NB4 (cell line): Measurements from ENCODE around the gene BOK.

ENCODE experiments used
- POLR2A ChIP-seq: IDR thresholded peaks from 2 replicates; pipeline ENCODE4 v1.6.1; 2011; ENCODE audit warnings: mild to moderate bottlenecking; ENCODE audit not compliant: insufficient read length; ENCODE audit errors: extremely low read depth
- TF ChIP-seq, protein P1 (sequence below): IDR thresholded peaks from 2 replicates; pipeline ENCODE4 v1.6.1; 2011; ENCODE audit warnings: low read depth, low read length

DNA sequence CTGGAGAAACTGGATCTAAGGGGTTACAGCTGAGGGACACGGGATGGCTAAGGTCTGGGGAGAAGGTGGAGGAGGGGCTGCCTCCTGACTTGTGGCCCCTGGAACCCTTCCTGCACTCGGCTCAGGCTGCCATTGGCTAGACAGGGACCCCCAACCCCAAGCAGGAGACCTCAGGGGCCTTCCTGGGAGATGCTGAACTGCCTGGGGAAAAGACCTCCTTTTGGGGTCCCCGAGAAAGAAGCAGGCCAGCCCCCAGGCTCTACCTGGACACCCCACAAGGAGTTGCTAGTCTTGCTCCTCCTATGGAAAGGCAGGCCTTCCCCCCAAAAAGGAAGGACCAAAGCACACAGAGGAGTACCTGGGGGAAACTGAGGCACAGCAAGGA, 10.1 kb upstream of the BOK start:
- TF ChIP-seq, protein P1, sequence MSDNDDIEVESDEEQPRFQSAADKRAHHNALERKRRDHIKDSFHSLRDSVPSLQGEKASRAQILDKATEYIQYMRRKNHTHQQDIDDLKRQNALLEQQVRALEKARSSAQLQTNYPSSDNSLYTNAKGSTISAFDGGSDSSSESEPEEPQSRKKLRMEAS: no peak
- no peak for TF ChIP-seq POLR2A
